HL-60 (cell line): Measurements from ENCODE around the gene CKAP5.
"Not testable (repeated sequence)": the region's sequence is repeated elsewhere in the genome, so short reads cannot be mapped to it uniquely, and the experiment has no call there.

ENCODE experiments used
- DNase-seq, 2 experiments: peaks; one replicate each; pipeline ENCODE4 v3.0.0-alpha.2; 2010 to 2020; ENCODE audit warnings: low read depth in 1 of 2, low spot score in 1 of 2
- H3K27ac ChIP-seq: fragments of 250-450 bp; sonication (Bioruptor Pico); replicated peaks from 2 replicates; pipeline ENCODE4 v1.5.1; 2020; ENCODE audit warnings: mild to moderate bottlenecking, moderate library complexity
- H3K27me3 ChIP-seq: fragments of 250-450 bp; sonication (Bioruptor Pico); 2 replicates; pipeline ENCODE4 v1.5.1; 2021; ENCODE audit warnings: mild to moderate bottlenecking, moderate library complexity; ENCODE audit not compliant: insufficient read depth, poor library complexity, severe bottlenecking
- H3K4me3 ChIP-seq: replicated peaks from 2 replicates; pipeline ENCODE4 v1.5.1; 2011; ENCODE audit warnings: mild to moderate bottlenecking, control low read depth, low read length; ENCODE audit not compliant: insufficient read depth
- GABPA ChIP-seq: IDR thresholded peaks from 2 replicates; pipeline ENCODE4 v1.6.1; 2012; ENCODE audit warnings: low read depth
- POLR2AphosphoS5 ChIP-seq: IDR thresholded peaks from 2 replicates; pipeline ENCODE4 v1.6.1; 2012; ENCODE audit warnings: low read depth
- SPI1 ChIP-seq: IDR thresholded peaks from 2 replicates; pipeline ENCODE4 v1.6.1; 2012; ENCODE audit warnings: low read depth, mild to moderate bottlenecking, borderline replicate concordance
- TF ChIP-seq, protein P1 (sequence below): IDR thresholded peaks from 2 replicates; pipeline ENCODE4 v1.6.1; 2012; ENCODE audit warnings: low read depth; ENCODE audit not compliant: insufficient replicate concordance
- TF ChIP-seq, protein P2 (sequence below): IDR thresholded peaks from one replicate; pipeline ENCODE4 v1.5.1; 2011; ENCODE audit warnings: low read length, control low read depth, inconsistent platforms; ENCODE audit not compliant: insufficient read depth

CKAP5 gene

DNA sequence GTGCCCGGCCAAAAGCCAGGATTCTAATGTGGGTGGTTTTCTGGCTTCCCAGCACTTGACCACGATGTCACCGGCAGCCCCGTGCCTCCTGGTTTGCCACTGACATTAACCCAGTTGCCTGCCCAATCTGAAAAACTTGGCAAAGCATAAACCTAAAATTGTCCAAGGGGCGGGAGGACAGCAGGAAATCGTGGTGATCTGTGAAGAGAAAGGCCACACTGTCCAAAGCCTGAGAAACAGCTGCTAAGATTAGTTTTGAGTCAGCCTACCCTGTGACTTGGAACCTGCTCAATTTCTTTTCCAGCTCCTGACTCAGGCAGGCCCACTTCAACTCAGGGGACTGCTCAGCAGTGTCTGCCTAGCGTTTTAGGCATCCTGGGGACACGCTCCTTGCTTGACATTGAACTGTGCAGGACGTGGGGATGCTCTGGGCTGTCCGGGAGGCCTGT, 135.2 kb downstream of the CKAP5 start:
- TF ChIP-seq GABPA (no peak), POLR2AphosphoS5 (no peak), SPI1 (no peak)
- TF ChIP-seq, protein P1, sequence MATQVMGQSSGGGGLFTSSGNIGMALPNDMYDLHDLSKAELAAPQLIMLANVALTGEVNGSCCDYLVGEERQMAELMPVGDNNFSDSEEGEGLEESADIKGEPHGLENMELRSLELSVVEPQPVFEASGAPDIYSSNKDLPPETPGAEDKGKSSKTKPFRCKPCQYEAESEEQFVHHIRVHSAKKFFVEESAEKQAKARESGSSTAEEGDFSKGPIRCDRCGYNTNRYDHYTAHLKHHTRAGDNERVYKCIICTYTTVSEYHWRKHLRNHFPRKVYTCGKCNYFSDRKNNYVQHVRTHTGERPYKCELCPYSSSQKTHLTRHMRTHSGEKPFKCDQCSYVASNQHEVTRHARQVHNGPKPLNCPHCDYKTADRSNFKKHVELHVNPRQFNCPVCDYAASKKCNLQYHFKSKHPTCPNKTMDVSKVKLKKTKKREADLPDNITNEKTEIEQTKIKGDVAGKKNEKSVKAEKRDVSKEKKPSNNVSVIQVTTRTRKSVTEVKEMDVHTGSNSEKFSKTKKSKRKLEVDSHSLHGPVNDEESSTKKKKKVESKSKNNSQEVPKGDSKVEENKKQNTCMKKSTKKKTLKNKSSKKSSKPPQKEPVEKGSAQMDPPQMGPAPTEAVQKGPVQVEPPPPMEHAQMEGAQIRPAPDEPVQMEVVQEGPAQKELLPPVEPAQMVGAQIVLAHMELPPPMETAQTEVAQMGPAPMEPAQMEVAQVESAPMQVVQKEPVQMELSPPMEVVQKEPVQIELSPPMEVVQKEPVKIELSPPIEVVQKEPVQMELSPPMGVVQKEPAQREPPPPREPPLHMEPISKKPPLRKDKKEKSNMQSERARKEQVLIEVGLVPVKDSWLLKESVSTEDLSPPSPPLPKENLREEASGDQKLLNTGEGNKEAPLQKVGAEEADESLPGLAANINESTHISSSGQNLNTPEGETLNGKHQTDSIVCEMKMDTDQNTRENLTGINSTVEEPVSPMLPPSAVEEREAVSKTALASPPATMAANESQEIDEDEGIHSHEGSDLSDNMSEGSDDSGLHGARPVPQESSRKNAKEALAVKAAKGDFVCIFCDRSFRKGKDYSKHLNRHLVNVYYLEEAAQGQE: no peak
- TF ChIP-seq, protein P2, sequence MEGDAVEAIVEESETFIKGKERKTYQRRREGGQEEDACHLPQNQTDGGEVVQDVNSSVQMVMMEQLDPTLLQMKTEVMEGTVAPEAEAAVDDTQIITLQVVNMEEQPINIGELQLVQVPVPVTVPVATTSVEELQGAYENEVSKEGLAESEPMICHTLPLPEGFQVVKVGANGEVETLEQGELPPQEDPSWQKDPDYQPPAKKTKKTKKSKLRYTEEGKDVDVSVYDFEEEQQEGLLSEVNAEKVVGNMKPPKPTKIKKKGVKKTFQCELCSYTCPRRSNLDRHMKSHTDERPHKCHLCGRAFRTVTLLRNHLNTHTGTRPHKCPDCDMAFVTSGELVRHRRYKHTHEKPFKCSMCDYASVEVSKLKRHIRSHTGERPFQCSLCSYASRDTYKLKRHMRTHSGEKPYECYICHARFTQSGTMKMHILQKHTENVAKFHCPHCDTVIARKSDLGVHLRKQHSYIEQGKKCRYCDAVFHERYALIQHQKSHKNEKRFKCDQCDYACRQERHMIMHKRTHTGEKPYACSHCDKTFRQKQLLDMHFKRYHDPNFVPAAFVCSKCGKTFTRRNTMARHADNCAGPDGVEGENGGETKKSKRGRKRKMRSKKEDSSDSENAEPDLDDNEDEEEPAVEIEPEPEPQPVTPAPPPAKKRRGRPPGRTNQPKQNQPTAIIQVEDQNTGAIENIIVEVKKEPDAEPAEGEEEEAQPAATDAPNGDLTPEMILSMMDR: no peak
- H3K4me3 ChIP-seq: no peak overlapping the region
- no peak for DNase-seq
- H3K27ac ChIP-seq: no peak overlapping the region
- no peaks in the 10 kb centered on the region for H3K27me3 ChIP-seq

DNA sequence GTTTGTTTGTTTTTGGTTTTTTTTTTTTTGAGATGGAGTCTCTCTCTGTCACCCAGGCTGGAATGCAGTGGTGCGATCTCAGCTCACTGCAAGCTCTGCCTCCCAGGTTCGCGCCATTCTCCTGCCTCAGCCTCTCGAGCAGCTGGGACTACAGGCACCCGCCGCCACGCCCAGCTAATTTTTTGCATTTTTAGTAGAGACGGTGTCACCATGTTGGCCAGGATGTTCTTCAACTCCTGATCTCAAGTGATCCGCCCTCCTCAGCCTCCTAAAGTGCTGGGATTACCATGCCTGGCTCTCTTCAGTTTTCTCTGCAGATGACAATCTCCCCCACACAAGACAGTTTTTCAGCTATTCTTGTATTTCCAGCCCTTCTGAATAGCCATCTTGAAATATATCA, 136.7 kb downstream of the CKAP5 start:
- H3K4me3 ChIP-seq, DNase-seq, H3K27ac ChIP-seq, H3K27me3 ChIP-seq: not testable (repeated sequence)

DNA sequence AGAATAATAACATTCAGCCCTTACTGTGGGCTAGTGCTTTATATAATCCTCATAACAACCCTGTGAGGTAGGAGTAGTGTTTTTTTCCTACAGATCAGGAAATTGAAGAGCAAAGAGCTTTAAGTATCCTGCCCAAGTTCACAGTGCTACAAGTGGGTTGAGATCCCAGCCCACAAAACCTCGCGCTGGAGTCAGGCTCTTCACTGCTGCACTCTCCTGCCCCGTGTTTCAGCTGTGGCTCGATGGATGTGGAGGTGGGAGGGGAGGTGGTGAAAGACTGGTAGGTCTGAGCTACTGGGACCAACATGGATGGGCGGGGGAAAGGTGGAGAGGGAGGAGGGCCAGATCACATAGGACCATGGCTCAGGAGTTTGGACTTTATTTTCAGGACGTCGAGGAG, 139.2 kb downstream of the CKAP5 start:
- no peak overlapping the region for H3K4me3 ChIP-seq
- H3K27ac ChIP-seq: no peak overlapping the region
- TF ChIP-seq GABPA: no peak
- no peak for TF ChIP-seq POLR2AphosphoS5
- TF ChIP-seq SPI1: no peak
- TF ChIP-seq, protein P1: no peak
- TF ChIP-seq, protein P2: no peak
- no peaks in the 10 kb centered on the region for H3K27me3 ChIP-seq
- DNase-seq: no peak

DNA sequence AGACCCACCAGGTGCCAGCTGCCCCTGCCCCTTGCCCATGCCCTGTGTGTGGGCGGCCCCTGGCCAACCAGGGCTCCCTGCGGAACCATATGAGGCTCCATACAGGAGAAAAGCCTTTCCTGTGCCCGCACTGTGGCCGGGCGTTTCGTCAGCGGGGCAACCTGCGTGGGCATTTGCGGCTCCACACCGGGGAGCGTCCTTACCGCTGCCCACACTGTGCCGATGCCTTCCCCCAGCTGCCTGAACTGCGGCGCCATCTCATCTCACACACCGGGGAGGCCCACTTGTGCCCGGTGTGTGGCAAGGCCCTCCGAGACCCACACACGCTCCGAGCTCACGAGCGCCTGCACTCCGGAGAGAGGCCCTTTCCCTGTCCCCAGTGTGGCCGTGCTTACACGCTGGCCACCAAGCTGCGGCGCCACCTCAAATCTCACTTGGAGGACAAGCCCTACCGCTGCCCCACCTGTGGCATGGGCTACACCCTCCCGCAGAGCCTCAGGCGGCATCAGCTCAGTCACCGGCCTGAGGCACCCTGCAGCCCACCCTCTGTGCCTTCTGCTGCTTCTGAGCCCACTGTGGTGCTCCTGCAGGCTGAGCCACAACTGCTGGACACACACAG, 140.9 kb downstream of the CKAP5 start:
- TF ChIP-seq, protein P1: no peak
- TF ChIP-seq, protein P2: no peak
- H3K27me3 ChIP-seq: no peaks in the 10 kb centered on the region
- H3K27ac ChIP-seq: no peak overlapping the region
- DNase-seq: no peak
- H3K4me3 ChIP-seq: no peak overlapping the region
